ENCODE measurements around the gene LHX3.

LHX3 gene

DNA sequence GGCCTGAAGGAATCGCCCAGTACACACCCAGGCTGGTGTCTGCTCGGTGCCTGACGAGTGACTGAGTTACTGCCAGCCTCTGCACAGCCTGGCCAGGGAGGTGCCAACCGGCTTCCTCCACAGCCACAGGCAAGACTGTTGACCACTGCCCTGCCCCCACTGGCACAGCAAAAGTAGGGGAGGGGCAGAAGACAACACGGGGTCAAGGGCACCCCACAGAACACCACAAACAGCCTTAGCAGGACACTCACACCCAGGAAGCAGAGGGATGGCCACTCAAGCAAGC is 722 bp upstream of the LHX3 start:
- no peak for DNase-seq

DNA sequence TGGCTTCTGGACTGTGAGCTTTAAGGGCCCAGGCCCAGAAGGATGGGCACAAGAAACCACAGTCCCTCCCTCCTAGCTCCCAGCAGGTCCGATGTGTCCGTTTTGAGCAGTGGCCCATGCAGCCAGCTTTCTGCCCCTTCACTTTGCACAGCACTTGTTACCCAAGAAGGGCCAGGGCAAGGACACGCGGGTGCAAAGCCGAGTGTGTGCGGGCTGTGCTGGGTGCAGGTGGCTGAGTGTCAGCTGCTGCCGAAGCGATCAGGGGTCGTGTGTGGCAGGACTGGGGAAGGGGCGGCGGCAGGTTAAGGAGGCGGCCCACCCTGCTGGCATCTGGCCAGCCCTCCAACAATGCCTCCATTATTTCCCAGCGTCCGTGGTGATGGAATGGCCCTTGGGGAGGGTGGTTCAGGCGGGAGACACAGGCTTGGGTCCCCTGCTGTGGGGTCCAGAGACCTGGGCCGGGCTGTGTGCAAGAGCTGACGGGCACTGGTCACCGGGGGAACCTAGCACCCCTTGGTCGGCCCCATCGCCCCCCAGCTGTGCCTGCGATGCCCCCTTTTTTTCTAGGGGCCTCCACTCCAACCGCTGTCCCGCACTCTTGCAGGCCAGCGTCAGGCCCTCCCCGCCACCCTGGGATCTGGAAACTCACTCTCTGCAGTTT is 653 bp downstream of the LHX3 start:
- DNase-seq: no peak

DNA sequence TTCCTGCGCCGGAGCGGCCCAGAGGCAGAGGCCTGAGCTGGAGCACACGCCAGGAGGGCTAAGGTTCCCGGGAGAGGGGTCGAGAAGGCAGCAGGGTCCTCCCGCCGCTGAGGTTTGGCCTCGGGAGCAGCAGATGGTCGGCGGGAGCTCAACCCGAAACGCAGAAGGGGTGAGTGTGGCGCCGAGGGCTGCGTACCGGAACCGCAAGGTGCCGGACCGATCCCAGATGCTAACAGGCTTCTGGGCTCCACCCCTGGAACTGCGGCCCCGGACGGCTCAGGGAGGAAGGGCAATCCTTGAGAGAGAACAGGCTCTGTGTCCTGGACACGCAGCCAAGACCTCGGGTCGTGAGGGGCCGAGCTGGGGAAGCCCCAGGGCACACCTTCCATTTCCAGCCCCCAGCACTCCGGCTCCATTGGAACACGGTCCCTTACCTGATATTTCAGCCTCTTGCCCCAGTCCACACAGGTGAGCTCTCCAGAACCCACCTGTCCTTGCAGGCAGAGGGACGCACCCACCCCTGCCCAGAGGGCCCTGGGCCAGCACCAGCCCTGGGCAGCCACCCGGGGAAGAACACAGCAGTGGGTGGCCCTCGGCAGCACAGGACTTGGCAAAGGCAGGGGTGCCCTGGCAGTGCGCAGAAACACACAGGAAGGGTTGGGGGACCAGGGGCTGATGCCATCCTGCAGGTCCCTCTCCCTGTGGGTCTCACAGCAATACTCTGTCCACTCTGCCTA is 1.4 kb downstream of the LHX3 start:
- DNase-seq: no peak

DNA sequence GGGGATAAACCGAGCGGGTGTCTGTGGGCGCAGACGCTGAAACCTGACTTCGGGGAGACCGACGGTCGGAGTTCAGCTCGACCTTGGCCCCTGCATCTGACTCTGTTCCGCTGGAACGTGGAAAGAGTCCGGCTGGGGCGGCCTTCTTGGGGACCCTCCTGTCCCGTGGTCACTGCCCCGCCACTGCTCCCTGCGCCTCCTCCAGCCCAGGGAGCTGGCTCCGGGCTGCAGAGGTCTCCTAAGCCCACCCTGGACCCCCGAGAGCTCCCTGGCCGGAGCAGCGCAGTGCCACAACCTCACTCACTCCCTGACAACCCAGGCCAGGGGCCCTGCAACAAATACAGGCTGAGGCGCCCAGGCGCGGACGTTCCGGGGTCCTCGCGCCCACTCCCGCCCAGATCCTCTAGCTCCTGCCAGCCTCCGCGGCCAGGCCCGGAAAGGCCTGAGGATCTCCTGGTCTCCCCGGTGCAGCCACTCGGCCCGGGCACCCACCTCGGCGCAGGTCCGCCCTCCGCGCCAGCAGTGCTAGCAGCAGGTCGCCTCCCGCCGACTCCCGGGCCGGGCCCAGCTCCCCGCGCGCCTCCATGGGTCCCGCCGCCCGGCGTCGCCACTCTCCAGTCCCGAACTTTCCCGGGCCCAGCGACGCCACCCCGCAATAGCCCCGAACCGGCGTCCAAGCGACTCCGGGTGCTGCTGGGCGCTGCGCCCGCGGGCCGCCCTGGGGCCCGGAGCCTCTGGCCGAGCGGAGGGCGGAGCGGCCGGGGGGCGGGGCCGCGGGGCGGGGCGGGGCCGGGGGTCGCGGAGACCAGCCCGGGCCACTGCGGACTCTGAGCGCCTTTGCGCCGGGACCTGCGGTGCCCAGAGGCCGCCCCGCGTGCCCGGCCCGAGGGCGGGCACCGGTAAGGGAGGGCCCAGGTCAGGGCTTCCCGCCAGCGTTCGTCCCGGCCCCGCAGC is 2.2 kb downstream of the LHX3 start:
- DNase-seq: no peak

DNA sequence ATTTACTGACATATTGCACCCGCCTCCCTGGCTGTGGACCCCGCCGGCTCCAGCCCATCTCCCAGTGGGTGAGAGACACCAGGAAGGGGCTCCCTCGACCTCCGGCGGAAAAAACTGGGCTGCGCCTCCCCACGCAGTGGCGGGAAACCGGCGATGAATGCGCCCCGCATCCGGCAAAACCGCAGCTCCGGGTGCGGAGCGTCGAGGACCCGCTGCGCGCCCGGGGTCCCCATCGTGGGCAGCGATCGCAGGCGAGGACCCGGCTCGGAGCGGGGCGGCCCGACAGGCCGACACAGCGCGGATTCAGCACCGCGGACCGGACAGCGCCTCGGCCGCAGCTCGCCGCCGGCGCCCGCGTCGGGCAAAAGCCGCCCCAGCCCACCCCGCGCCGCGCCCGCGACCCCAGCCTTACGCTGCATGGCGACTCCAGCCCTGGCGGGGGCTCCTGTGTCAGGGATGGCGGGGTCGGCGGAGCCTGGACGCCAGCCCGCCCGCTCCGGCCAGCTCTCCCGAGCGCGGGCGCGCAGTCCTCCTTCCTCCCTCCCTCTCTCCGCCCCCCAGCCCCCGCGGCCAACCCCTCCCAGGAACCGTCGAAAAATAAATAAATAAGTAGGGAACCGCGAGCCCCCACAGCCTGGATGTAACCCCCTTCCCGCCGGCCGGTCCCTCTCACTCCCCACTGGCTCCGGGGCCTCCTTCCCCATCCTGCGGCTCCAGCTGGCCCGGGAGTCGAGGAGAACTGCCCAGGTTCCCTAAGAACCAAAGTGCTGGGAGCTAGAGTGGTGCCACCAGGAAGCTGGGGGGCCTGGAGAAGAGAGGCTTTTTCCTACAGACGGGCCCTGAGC is 3.1 kb downstream of the LHX3 start:
- no peak for DNase-seq

DNA sequence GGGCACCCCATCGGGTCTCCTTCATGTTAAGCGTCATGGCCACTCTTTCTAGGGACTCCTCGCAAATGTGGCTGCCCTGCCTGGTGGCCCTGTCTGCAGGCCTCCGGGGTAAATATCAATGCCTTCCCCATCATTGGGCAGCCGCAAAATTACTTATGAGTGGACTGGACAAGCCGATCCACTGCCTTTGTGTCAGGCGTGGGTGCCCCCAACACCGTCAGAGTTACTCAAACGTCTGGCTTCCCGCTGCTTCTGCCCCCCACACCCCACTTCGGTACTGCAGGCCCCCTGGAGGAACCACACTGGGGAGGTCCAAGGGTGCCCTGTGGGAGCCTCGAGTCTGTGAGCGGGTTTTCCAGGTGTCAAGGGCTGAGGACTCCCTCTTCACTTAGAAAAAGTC is 3.8 kb downstream of the LHX3 start:
- DNase-seq: no peak

DNA sequence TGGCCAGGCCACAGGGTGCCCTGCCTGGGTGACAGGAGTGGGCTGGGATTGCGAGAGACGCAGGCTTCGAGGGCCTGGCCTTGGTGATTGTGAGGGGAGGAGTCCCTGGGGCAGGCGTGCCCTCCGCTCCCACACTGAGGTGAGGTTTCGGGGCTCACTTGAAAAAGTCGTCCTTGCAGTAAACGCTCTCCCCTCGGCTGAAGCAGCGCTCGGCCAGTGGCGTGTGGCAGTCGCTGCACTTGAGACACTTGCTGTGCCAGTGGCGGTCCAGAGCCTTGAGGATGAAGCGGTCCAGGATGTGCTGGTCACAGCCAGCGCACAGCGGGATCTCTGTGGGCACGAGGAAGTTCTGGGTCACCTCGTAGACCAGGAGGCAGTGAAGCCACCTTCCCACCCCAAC is 4.5 kb downstream of the LHX3 start:
- no peak for DNase-seq

DNA sequence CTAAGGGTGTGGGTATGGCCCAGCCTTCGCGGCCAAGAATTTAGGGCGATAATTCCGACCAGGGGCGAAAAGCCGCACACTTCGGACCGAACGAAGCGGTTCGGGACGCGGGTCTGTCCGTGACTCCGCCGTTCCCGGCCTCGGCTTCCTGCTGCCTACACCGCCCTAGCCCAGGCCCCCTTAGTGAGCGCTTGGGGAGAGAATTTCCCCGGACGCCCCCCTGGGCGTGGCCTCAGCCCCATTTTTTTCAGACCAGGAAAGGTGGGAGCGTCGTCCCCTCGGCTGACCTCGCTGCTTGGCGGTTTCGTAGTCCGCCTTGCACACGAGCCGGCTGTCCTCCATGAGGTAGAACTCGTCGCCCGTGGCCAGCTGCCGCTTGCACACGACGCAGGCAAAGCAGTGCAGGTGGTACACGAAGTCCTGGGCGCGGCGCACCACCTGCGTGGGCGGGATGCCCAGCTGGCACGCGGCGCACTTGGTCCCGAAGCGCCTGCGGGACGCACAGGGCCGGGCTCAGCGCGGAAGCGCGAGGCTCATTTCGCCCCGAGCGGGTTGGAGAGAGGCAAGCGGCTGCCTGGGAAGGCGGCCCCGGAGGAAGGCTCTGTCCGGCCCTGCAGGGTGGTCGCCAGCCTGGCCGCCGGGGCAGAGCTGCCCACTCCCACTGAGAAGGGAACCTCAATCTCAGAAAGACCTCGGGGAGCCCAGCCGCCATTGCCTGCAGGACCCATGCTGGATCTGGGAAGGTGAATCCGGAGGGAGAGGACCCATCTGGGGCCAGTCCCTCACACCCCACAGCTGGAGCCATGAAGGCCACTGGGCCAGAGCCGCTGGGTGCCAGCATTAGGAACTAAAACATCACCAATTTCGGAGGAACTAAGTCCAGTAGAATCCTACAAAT is 5.3 kb downstream of the LHX3 start:
- no peak for DNase-seq

DNA sequence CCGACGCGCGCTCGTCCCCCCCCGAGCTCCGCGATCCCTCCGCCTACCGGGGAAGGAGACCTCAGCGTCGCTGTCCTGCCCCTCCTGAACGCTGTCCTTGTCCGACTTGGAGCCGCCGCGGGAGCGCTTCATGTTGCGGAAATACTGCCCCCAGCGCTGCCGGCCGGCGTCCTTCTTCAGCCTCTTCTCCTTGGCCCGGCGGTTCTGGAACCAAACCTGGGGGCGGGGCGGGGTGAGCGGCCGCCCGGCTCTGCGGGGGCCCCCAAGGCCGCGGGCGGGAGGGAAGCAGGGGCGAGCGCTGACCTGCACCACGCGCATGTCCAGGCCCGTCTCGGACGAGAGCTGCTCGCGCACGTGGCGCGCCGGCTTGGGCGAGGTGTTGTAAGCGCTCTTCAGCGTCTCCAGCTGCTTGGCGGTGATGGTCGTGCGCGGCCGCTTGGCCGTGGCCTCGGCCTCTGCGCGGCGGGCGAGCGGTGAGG is 6.3 kb downstream of the LHX3 start:
- no peak for DNase-seq

DNA sequence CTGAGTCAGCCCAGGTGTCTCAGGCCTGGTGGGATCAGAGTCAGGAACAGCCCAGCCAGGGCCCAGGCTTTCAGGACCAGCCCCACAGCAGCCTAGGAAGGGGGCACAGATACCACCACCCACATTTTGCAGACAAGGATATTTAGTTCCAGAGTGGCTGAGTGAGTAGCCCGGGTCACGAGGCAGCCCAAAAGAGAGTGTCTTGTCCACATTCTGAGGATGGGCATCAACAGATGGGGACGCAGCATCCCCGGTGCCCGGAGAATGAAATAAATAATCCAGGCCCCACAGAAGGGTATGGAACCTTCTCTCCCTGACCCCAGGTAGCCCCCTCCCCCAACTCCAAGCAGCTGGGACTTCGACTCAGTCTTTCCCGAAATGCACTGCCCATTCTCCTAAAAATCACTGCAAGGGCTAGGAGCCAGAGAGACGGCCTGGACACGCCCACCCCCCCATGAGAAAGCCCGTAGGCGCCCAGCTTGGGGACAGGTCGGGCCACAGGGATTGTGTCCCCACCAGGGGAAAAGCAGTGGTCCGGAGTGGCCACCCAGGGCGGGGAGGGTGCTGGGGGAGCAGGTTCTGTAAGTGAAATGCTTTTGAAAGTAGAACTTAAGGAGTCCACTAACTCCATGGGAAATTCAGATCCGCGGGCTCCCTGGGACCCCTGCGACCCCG is 6.9 kb downstream of the LHX3 start:
- no peak for DNase-seq

DNA sequence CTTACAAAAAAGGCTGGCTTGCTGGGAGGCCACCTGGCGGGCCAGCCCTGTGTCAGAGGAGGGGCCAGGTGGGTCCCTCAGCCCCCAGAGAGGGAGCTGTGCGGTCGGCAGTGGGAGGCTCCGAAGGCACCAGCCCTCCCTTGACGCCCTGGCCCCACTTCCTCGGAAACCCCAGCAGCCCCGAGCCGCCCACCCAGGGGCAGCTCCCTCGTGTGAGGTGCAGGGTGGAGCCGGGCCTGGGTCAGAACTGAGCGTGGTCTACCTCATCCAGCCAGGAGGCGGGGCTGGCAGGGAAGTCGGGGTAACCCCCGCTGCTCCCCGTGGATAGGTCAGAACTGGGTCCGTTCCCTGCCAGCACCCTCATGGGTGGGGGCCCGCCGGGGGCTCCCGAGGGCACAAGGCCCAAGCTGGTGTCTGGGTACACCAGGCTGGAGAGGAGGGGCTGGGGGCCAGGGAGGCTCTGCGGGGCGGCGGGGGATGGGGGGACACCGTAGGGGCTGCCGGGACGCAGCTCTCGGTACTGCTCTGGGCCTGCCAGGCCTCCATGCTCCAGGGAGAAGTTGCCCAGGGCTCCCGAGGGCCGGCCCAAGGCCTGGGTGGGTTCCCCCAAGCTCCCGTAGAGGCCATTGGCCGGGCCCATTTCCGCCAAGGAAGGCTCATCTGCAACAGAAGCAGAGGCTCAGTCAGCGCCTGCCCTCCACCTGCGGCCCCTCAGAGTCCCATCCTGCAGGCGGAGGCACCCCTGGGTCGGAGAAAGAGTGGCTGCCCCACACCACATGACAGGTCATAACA is 7.6 kb downstream of the LHX3 start:
- no peak for DNase-seq

DNA sequence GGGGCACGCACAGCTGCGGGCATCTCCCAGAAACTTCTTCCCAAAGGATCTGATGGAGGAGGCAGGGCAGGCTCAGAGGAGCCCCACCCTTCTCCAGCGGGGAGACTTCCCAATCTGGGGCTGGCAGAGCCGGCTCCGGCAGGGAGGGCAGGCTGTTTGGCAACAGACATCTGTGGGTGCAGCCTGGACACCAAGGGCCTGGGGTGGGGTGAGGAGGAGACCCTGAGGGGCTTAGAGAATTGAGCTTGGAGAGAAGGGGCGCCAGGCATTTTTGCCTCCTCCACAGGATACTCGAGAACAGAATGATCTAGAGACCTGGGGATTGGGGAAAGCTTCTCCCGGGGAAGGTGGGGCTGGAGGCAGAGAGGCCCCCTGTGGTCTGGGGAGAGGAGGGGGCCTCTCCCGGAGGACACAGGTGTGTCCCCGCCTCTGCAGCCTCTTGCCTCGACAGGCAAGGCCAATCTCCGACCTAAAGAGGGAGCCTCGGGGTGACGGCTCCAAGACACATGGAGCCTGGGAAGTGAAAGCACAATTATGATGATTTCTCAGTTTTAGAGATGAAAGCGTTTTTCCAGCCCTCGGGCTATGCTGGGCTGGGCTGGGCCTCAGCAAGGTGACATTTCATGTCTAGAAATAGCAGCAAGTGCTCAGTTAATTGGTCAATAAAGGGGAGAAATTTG is 8.4 kb downstream of the LHX3 start:
- no peak for DNase-seq

DNA sequence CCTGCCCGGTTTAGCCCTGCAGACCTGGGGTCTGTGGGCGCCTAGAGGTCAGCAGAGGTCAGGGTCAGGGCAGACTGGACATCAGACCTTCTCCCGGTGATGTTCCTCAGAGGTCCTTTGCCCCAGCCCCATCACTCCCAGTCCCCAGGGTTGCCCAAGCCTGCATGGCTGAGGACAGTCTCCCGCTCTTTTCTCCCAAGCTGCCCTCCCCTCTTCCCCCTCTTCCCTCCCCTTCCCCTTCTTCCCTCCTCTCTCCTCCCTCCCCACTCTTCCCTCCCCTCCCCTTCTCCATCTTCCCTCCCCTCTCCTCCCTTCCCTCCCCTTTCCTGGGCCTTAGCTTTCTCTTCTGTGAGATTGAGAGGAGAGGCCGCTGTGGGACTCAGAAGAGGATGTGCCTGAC is 10.4 kb downstream of the LHX3 start:
- no peak for DNase-seq

DNA sequence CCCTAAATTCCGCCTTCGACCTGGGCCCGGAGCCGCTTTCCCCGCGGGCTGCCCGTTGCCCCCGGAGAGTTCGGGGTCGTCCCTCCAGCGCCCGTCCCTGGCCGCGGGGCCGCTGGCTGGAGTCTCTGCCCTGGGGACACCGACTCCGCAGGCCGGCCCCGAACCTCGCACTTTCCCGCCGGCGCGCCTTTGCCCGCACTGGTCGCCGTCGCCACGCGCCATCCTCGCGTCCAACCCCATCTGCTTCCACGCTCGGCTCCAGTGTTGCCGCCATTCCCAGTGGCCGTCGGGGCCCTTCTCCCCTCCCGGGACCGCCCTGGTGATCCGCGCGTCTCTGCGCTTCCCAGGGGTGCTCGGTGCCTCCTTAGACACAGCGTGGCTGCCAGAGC is 11.0 kb downstream of the LHX3 start:
- no peak for DNase-seq

DNA sequence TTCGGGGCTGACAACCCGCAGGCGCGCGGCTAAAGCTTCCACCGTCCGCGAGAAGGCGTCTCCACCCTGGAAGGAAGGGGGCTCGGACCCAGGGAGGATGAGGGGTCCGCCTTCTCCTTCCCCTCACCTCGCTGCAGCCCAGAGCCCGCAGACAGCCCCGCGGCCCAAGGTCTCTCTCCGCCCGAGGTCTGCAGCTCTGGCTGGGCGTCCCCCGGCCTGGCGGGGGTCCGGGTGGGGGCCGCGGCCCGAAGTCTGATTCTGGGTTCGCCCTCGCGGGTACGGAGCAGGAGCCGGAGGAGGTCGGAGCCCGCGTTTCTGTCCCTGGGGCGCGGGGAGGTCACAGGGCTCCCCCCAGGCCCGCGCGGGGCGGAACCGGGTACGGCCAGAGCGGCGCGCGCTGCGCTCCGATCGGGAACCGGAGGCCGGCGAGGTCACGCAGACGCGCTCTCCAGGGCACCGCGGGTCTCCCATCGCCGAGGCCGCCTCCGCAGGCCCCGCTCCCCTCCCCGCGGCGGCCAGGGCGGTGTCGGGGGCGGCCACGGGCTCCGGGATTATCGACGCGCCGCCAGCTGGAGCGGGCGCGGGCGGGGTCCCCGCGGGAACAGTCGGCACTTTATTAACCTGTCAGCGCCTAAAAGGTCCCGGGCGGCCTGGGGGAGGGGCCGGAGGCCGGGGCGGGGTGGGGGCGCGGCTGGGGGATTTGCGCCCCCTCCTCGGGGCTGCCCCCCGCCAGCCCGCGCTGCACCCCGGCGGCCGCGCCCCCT is 11.6 kb downstream of the LHX3 start:
- no peak for DNase-seq

DNA sequence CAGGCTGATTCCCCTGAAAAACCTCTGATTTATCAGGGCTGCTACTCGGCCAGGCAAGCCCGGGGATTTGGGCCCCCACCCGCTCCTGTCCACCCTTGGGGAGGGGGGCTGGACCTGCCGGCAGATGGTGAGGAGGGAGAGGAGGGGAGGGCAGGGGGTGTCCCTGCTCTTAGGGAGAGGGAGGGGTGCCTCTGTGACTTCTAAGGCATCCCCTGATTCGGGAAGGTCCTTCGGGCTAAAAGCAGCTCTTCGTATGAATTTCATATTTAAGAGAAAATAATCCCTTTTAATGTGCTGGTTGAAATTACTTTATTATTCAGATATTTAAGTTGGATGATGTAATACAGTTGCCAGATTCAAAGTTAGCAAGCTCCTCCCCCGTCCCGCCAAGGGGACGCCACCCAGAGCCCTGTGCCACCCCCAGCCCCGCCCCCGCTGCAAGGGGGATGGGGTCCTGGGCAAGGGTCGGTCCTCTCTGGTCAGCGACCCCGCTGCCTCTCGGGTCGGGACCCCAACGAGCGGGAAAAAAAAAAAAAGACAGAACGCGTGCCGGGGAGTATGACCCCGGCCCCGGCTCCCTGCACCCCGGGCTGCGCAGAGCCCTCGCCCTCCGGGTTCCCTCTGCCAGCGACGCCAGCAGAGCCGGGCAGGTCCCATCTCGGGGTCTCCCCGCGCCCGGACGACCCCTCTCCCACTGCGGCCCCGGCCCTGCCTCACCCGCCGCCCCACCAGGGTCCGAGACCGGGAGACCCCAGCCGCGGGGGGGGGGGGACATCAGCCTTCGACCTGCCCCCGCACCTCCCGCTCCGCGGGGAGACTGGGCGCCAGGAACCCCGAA is 12.4 kb downstream of the LHX3 start:
- no peak for DNase-seq

DNA sequence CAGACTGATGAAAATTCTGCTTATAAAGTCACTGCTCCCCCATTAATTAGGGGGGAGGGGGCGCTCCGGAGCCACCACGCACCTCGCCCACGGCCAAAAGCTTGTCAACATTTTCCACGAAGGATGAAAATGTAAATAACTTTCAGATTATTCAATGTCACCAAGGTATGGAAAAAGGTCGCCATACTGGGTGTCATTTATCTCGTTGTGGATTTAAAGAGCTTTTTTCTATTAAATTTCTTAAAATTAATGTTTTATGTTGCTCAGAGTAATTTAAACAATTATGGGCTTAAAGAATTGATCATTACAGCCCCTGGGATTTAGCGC is 13.0 kb downstream of the LHX3 start:
- DNase-seq: no peak
